Ishikawa (cell line): ENCODE data around the gene HPSE.

Experiments
- CEBPB ChIP-seq: IDR thresholded peaks from 2 replicates; pipeline ENCODE4 v1.6.1; 2012
- CREB1 ChIP-seq: IDR thresholded peaks from 2 replicates; pipeline ENCODE4 v1.6.1; 2012; ENCODE audit warnings: low read depth
- EGR1 ChIP-seq: IDR thresholded peaks from 2 replicates; pipeline ENCODE4 v1.6.1; 2012
- EP300 ChIP-seq: IDR thresholded peaks from 2 replicates; pipeline ENCODE4 v1.6.1; 2012; ENCODE audit warnings: borderline replicate concordance
- FOXM1 ChIP-seq: IDR thresholded peaks from 2 replicates; pipeline ENCODE4 v1.6.1; 2012; ENCODE audit warnings: low read depth, borderline replicate concordance
- MAX ChIP-seq: IDR thresholded peaks from 2 replicates; pipeline ENCODE4 v1.6.1; 2012
- NFIC ChIP-seq: IDR thresholded peaks from 2 replicates; pipeline ENCODE4 v1.6.1; 2012
- RAD21 ChIP-seq: IDR thresholded peaks from 2 replicates; pipeline ENCODE4 v1.6.1; 2012; ENCODE audit warnings: low read depth
- TAF1 ChIP-seq: IDR thresholded peaks from 2 replicates; pipeline ENCODE4 v1.6.1; 2012; ENCODE audit warnings: low read depth, mild to moderate bottlenecking
- TCF12 ChIP-seq: IDR thresholded peaks from 2 replicates; pipeline ENCODE4 v1.6.1; 2012; ENCODE audit warnings: low read depth
- TEAD4 ChIP-seq: IDR thresholded peaks from 2 replicates; pipeline ENCODE4 v1.6.1; 2012
- USF1 ChIP-seq: IDR thresholded peaks from 2 replicates; pipeline ENCODE4 v1.6.1; 2012
- YY1 ChIP-seq: IDR thresholded peaks from 2 replicates; pipeline ENCODE4 v1.6.1; 2012; ENCODE audit warnings: low read depth
- ZBTB7A ChIP-seq: IDR thresholded peaks from 2 replicates; pipeline ENCODE4 v1.6.1; 2012; ENCODE audit warnings: low read depth
- TF ChIP-seq, protein P1 (sequence below): IDR thresholded peaks from 2 replicates; pipeline ENCODE4 v1.6.1; 2012; ENCODE audit warnings: low read depth, mild to moderate bottlenecking

HPSE gene

GRCh38 chr4:83339573-83339972 lies 4.9 kb upstream of the HPSE start:
- TF ChIP-seq YY1 (no peak), NFIC (no peak), TEAD4 (no peak), FOXM1 (no peak), TAF1 (no peak), TCF12 (no peak), EGR1 (no peak), RAD21 (no peak), EP300 (no peak), CREB1 (no peak), MAX (no peak), CEBPB (no peak), USF1 (no peak), ZBTB7A (no peak)
- TF ChIP-seq, protein P1, sequence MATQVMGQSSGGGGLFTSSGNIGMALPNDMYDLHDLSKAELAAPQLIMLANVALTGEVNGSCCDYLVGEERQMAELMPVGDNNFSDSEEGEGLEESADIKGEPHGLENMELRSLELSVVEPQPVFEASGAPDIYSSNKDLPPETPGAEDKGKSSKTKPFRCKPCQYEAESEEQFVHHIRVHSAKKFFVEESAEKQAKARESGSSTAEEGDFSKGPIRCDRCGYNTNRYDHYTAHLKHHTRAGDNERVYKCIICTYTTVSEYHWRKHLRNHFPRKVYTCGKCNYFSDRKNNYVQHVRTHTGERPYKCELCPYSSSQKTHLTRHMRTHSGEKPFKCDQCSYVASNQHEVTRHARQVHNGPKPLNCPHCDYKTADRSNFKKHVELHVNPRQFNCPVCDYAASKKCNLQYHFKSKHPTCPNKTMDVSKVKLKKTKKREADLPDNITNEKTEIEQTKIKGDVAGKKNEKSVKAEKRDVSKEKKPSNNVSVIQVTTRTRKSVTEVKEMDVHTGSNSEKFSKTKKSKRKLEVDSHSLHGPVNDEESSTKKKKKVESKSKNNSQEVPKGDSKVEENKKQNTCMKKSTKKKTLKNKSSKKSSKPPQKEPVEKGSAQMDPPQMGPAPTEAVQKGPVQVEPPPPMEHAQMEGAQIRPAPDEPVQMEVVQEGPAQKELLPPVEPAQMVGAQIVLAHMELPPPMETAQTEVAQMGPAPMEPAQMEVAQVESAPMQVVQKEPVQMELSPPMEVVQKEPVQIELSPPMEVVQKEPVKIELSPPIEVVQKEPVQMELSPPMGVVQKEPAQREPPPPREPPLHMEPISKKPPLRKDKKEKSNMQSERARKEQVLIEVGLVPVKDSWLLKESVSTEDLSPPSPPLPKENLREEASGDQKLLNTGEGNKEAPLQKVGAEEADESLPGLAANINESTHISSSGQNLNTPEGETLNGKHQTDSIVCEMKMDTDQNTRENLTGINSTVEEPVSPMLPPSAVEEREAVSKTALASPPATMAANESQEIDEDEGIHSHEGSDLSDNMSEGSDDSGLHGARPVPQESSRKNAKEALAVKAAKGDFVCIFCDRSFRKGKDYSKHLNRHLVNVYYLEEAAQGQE = no peak

- TF ChIP-seq ZBTB7A (no peak), EP300 (no peak), YY1 (no peak), NFIC (no peak), TAF1 (no peak), MAX (no peak), CEBPB (no peak), RAD21 (no peak), FOXM1 (no peak)
- TF ChIP-seq, protein P1 = no peak
Observed at GRCh38 chr4:83335701-83336100, 1.1 kb upstream of the HPSE start.

GRCh38 chr4:83331956-83332355 lies 2.7 kb downstream of the HPSE start:
- TF ChIP-seq USF1 (no peak), CREB1 (no peak), EGR1 (no peak), TCF12 (no peak), MAX (no peak), FOXM1 (no peak), EP300 (no peak), RAD21 (no peak), YY1 (no peak), CEBPB (no peak)
- TF ChIP-seq, protein P1 = no peak

DNA sequence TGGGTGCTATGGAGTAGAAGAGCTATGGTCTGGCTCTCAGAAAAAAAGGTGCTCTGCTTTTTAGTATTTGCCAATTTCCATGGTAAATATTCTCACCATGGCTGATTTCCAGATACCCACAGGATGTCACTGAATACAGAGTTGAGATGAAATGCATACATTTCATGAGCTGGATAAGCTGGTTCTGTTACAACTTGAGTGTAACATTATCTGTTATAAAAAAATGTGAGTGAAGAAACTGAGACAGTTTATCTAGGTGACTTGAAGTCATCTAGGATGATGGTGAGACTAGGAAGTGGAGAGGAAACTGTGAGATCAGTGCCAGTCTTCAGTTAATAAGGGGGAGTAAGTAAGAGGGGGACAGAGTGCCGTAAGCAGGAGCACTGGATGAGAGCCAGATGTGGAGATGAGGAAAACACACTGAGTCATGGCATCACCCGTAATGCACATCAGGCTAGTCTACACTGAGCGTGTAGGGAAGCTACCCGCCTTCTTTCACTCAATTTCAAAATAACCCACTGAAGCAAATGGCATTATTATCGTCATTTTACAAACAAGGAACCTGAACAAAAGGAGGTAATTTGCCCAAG lies 5.0 kb downstream of the HPSE start:
- TF ChIP-seq EGR1 (no peak), FOXM1 (no peak), YY1 (no peak), TEAD4 (no peak), ZBTB7A (no peak), TAF1 (no peak), USF1 (no peak), CEBPB (no peak), TCF12 (no peak)
- TF ChIP-seq, protein P1 = no peak
